Measurements from ENCODE around the gene FMNL1. TPM values are rescaled to one million over a fixed set of nuclear protein-coding genes. Genes with fewer than 3 reads are reported as not detected.

The FMNL1 gene
- polyA plus RNA-seq, 1 donor (not counting 4 experiments of a cell fraction or from before 2014, with no cell fraction given), result 0.46 TPM

DNA sequence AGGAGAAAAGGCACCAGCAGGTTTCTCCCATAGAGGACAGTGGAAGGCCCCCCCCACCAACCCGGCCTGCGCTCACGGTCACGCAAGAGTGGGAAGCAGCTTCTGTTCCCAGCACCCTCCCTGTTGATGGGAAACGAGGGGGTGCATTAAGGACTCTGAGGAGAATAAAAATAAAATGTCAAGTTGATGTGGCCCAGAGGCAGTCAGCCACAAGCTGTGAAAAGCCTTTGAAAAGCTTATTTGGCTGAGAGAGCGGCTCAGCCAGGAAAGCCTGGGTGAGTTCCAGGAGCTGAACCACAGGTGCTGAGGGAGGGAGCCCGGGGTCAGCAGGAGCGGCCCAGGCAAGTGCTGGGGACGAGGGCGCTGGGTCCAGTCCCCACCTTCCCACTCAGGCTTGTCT is 67.1 kb downstream of the FMNL1 start:
- no peak for FAIRE-seq
- H3K36me3 ChIP-seq (ENCODE audit: control insufficient read depth in 2 of 2, extremely low read depth in 1 of 2, insufficient read depth in 2 of 2, low read length in 2 of 2), result peaks cover 38 to 57% of the 10 kb centered on the region in 2 experiments

DNA sequence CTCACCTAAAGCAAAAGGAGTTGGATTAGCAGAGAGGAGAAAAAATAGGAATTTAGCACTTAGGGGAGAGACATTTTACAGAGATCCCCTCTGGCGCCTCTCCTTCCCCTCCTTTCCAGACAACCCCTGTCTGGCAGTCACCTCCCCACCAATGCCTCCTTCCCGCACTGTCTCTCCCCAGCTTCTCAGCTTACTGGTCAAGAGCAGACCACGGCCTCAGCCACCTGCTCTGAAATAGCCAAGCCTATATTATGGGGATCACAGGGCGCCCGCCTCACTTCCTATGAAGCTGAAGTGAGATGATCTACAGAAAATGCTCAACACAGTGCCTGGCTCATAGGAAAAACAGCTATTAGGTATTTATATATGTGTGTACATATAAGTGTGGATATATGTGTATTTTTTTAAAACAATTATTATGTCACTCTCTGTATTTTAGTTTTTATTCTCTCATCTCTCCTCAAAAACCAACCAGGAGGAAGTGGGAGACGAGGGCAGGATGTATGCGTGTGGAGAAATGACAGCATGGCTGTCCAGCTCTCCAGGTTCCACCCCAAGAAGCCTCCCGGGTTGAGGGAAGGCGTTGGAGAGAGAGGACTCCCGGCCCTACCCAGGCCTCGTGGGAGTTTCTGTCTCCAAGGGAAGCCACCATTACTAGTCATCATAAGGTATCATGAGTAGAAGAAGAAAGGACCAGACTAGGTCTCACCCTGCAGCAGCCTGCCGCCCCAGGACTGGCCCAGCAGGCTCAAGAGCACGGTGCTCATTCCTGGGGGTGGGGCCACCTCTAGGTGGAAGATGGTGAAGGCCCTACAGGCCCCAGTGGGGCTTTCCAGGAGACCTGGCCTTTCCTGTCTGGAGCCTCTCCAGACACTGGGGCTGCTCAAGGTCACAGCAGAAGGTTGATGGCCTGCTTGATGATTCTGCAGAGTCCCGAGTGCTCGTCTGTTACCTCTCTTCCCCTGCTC is 67.9 kb downstream of the FMNL1 start:
- Histone ChIP-seq H3K36me3 (ENCODE audit: control insufficient read depth in 2 of 2, extremely low read depth in 1 of 2, insufficient read depth in 2 of 2, low read length in 2 of 2) (peaks cover 33 to 52% of the 10 kb centered on the region in 2 experiments), H3K79me2 (ENCODE audit: control insufficient read depth, insufficient read depth, low read length) (peaks cover 40% of the 10 kb centered on the region), H3K27me3 (ENCODE audit: control insufficient read depth, extremely low read depth, insufficient read depth, low read length) (no peaks in the 10 kb centered on the region), H3K4me1 (ENCODE audit: control insufficient read depth, extremely low read depth, insufficient read depth, low read length) (peaks cover 26% of the 10 kb centered on the region), H2AFZ (ENCODE audit: control insufficient read depth, low read length) (no peak overlapping the region), H4K20me1 (ENCODE audit: control insufficient read depth, extremely low read depth, insufficient read depth, low read length) (peaks cover 4% of the 10 kb centered on the region), H3K9me3 (ENCODE audit: control insufficient read depth, low read depth, low read length) (no peaks in the 10 kb centered on the region), H3K9ac (ENCODE audit: control insufficient read depth, extremely low read depth, insufficient read depth, low read length) (no peak overlapping the region), H3K9me1 (ENCODE audit: control insufficient read depth, extremely low read depth, insufficient read depth, low read length) (peaks cover 14% of the 10 kb centered on the region), H3K4me2 (ENCODE audit: control insufficient read depth, extremely low read depth, insufficient read depth, low read depth, low read length) (no peak overlapping the region), H3K4me3 (ENCODE audit: control insufficient read depth in 2 of 3, extremely low read depth in 1 of 3, insufficient read depth in 2 of 3, low read depth in 1 of 3, low read length in 3 of 3) (no peak overlapping the region), H3K27ac (ENCODE audit: control insufficient read depth, insufficient read depth, low read length) (no peak overlapping the region)
- dilution Hi-C loops (cut with MboI; ENCODE audit: extremely low pct_ligation_motif_present, low sequenced_read_pairs), result no loop called here
- TF ChIP-seq, protein P1, sequence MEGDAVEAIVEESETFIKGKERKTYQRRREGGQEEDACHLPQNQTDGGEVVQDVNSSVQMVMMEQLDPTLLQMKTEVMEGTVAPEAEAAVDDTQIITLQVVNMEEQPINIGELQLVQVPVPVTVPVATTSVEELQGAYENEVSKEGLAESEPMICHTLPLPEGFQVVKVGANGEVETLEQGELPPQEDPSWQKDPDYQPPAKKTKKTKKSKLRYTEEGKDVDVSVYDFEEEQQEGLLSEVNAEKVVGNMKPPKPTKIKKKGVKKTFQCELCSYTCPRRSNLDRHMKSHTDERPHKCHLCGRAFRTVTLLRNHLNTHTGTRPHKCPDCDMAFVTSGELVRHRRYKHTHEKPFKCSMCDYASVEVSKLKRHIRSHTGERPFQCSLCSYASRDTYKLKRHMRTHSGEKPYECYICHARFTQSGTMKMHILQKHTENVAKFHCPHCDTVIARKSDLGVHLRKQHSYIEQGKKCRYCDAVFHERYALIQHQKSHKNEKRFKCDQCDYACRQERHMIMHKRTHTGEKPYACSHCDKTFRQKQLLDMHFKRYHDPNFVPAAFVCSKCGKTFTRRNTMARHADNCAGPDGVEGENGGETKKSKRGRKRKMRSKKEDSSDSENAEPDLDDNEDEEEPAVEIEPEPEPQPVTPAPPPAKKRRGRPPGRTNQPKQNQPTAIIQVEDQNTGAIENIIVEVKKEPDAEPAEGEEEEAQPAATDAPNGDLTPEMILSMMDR (optimal IDR thresholded peaks at IDR 0.05 in 1 of 3, IDR thresholded peaks at IDR 0.05 in 1 of 3, conservative IDR thresholded peaks at IDR 0.05 in 1 of 3; ENCODE audit: extremely low read depth in 1 of 3, insufficient read depth in 2 of 3, low read length in 3 of 3), result no peak
- no peak for TF ChIP-seq EZH2 (IDR thresholded peaks at IDR 0.05; ENCODE audit: low read length)
- no peak for DNase-seq (ENCODE audit: low read depth, low spot score)
- FAIRE-seq, result no peak

More for the DNA sequence above, 67.1 kb downstream of the FMNL1 start:
- dilution Hi-C loops (cut with MboI; ENCODE audit: extremely low pct_ligation_motif_present, low sequenced_read_pairs), result no loop called here
- no peak overlapping the region for H2AFZ ChIP-seq (ENCODE audit: control insufficient read depth, low read length)
- H3K9me3 ChIP-seq (ENCODE audit: control insufficient read depth, low read depth, low read length), result no peaks in the 10 kb centered on the region
- DNase-seq (ENCODE audit: low read depth, low spot score), result no peak
- H3K27me3 ChIP-seq (ENCODE audit: control insufficient read depth, extremely low read depth, insufficient read depth, low read length), result no peaks in the 10 kb centered on the region
- no peak overlapping the region for H3K4me3 ChIP-seq (ENCODE audit: control insufficient read depth in 2 of 3, extremely low read depth in 1 of 3, insufficient read depth in 2 of 3, low read depth in 1 of 3, low read length in 3 of 3)
- H3K9ac ChIP-seq (ENCODE audit: control insufficient read depth, extremely low read depth, insufficient read depth, low read length), result no peak overlapping the region
- no peak overlapping the region for H3K27ac ChIP-seq (ENCODE audit: control insufficient read depth, insufficient read depth, low read length)
- peaks cover 26% of the 10 kb centered on the region for H3K4me1 ChIP-seq (ENCODE audit: control insufficient read depth, extremely low read depth, insufficient read depth, low read length)
- peaks cover 4% of the 10 kb centered on the region for H4K20me1 ChIP-seq (ENCODE audit: control insufficient read depth, extremely low read depth, insufficient read depth, low read length)
- peaks cover 11% of the 10 kb centered on the region for H3K9me1 ChIP-seq (ENCODE audit: control insufficient read depth, extremely low read depth, insufficient read depth, low read length)
- TF ChIP-seq, protein P1 (optimal IDR thresholded peaks at IDR 0.05 in 1 of 3, IDR thresholded peaks at IDR 0.05 in 1 of 3, conservative IDR thresholded peaks at IDR 0.05 in 1 of 3; ENCODE audit: extremely low read depth in 1 of 3, insufficient read depth in 2 of 3, low read length in 3 of 3), result no peak
- no peak for TF ChIP-seq EZH2 (IDR thresholded peaks at IDR 0.05; ENCODE audit: low read length)
- peaks cover 36% of the 10 kb centered on the region for H3K79me2 ChIP-seq (ENCODE audit: control insufficient read depth, insufficient read depth, low read length)
- no peak overlapping the region for H3K4me2 ChIP-seq (ENCODE audit: control insufficient read depth, extremely low read depth, insufficient read depth, low read depth, low read length)
